B cell (primary cell): ENCODE measurements around the gene PLSCR4. TPM values are rescaled to one million over a fixed set of nuclear protein-coding genes. Genes with fewer than 3 reads are reported as not detected.

Source experiments
- ATAC-seq: fragments of 200-7000 bp; cut with Tn5 transposase; one replicate; pipeline ENCODE4 v1.10.0; 2021; ENCODE audit warnings: low read depth, mild to moderate bottlenecking, moderate number of reproducible peaks, moderate library complexity
- CTCF ChIA-PET: fragments of 350-600 bp; sonication (Branson Sonifier 250); formaldehyde crosslinking; loops from one replicate; lab custom pipeline; 2021; ENCODE audit warnings: antibody characterized with exemption, inconsistent platforms; lab: Charles Lee
- POLR2A ChIA-PET: fragments of 350-600 bp; sonication (Branson Sonifier 250); formaldehyde crosslinking; loops from one replicate; lab custom pipeline; 2021; ENCODE audit warnings: antibody characterized with exemption; lab: Charles Lee
- DNase-seq: peaks from one replicate; pipeline ENCODE4 v3.0.0; 2013
- H2AFZ ChIP-seq: 2 replicates; pipeline ENCODE4 v1.6.1; 2012; ENCODE audit warnings: mild to moderate bottlenecking, low read depth, low read length; ENCODE audit not compliant: insufficient read depth, poor library complexity, severe bottlenecking
- H3K27ac ChIP-seq, 2 donors: 1 replicate in 1 of 2; 2 replicates in 1 of 2; pipeline ENCODE4 v1.5.1; 2012 to 2013; ENCODE audit warnings: low read length in 2 of 2, mild to moderate bottlenecking in 2 of 2, moderate library complexity in 1 of 2
- H3K27me3 ChIP-seq, 4 experiments: fragments of 200-600 bp in 1 of 4; sonication (generic) in 1 of 4; replicated peaks in 1 of 4; 1 replicate in 2 of 4; 2 replicates in 2 of 4; pipeline versions ENCODE4 v1.6.1 to v1.7.0; 2013 to 2016; ENCODE audit warnings: low read length in 3 of 4, mild to moderate bottlenecking in 2 of 4, mixed read lengths in 1 of 4, moderate library complexity in 1 of 4; ENCODE audit not compliant: insufficient read depth in 4 of 4, control insufficient read depth in 3 of 4; ENCODE audit errors: control extremely low read depth in 1 of 4
- H3K36me3 ChIP-seq, 2 experiments: replicated peaks in 1 of 2; 1 replicate in 1 of 2; 2 replicates in 1 of 2; pipeline versions ENCODE4 v1.6.1 to v1.7.1; 2013; ENCODE audit warnings: low read length in 1 of 2; ENCODE audit not compliant: insufficient read depth in 2 of 2, control insufficient read depth in 1 of 2; ENCODE audit errors: control extremely low read depth in 1 of 2, extremely low read depth in 1 of 2
- H3K4me1 ChIP-seq, 2 donors: fragments of 200-600 bp in 1 of 2; sonication (generic) in 1 of 2; 1 replicate in 1 of 2; 2 replicates in 1 of 2; pipeline versions ENCODE4 v1.5.1 to v1.6.1; 2013 to 2017; ENCODE audit warnings: low read length in 2 of 2; ENCODE audit not compliant: control insufficient read depth in 2 of 2, insufficient read depth in 2 of 2
- H3K4me2 ChIP-seq: replicated peaks from 2 replicates; pipeline ENCODE3; 2012; ENCODE audit warnings: mild to moderate bottlenecking, low read depth, low read length; ENCODE audit not compliant: poor library complexity, severe bottlenecking
- H3K4me3 ChIP-seq, 5 experiments: fragments of 200-600 bp in 1 of 5; sonication (generic) in 1 of 5; 1 replicate in 3 of 5; 2 replicates in 2 of 5; pipeline versions ENCODE4 v1.5.1 to v1.7.0; 2011 to 2016; ENCODE audit warnings: low read length in 4 of 5, mild to moderate bottlenecking in 4 of 5, low read depth in 2 of 5, control low read depth in 1 of 5, moderate library complexity in 1 of 5; ENCODE audit not compliant: insufficient read depth in 1 of 5; ENCODE audit errors: control extremely low read depth in 1 of 5, extremely low read depth in 1 of 5
- H3K79me2 ChIP-seq: fragments of 200-600 bp; sonication (generic); one replicate; pipeline ENCODE4 v1.6.0; 2016; ENCODE audit warnings: low read length; ENCODE audit not compliant: control insufficient read depth, insufficient read depth
- H3K9ac ChIP-seq: fragments of 200-600 bp; sonication (generic); 2 replicates; pipeline ENCODE4 v1.6.1; 2017; ENCODE audit warnings: mild to moderate bottlenecking, low read length, moderate library complexity
- H3K9me3 ChIP-seq, 3 donors: one replicate each; pipeline versions ENCODE4 v1.6.1 to v1.7.1; 2013; ENCODE audit warnings: low read length in 2 of 3; ENCODE audit not compliant: control insufficient read depth in 2 of 3, insufficient read depth in 1 of 3; ENCODE audit errors: control extremely low read depth in 1 of 3
- H4K20me1 ChIP-seq: 2 replicates; pipeline ENCODE4 v1.6.0; 2012; ENCODE audit warnings: mild to moderate bottlenecking, low read length; ENCODE audit not compliant: insufficient read depth, control insufficient read depth, poor library complexity, severe bottlenecking
- H3K27ac Mint-ChIP-seq: one replicate; pipeline ENCODE4 v1.8.0; 2021; ENCODE audit warnings: mixed read lengths
- H3K27me3 Mint-ChIP-seq: one replicate; pipeline ENCODE4 v1.8.0; 2021; ENCODE audit warnings: mixed read lengths
- H3K4me1 Mint-ChIP-seq: one replicate; pipeline ENCODE4 v1.8.0; 2021; ENCODE audit warnings: mixed read lengths
- H3K4me3 Mint-ChIP-seq: one replicate; pipeline ENCODE4 v1.8.0; 2021; ENCODE audit warnings: mixed read lengths
- H3K9me3 Mint-ChIP-seq: one replicate; pipeline ENCODE4 v1.8.0; 2022; ENCODE audit warnings: mixed read lengths; ENCODE audit not compliant: insufficient read depth
- CTCF ChIP-seq: fragments of 200-600 bp; IDR thresholded peaks from one replicate; pipeline ENCODE4 v1.8.0; 2022; ENCODE audit warnings: antibody characterized with exemption, mild to moderate bottlenecking
- EZH2 ChIP-seq: IDR thresholded peaks from 2 replicates; pipeline ENCODE4 v1.6.1; 2012; ENCODE audit warnings: borderline replicate concordance, low read depth, mild to moderate bottlenecking, moderate library complexity, low read length; ENCODE audit not compliant: insufficient read depth, poor library complexity, severe bottlenecking
- WGBS: methylation state at CpG from one replicate; pipeline ENCODE4 v1.1.5; 2013; ENCODE audit warnings: missing lambda C conversion rate; ENCODE audit not compliant: insufficient coverage; 5-methylcytosine and 5-hydroxymethylcytosine counted together
- intact Hi-C: fragments of 100-400 bp; cut with micrococcal nuclease; formaldehyde crosslinking; loops from one replicate; pipeline ENCODE4 v1.10.0; 2022
- polyA plus RNA-seq: library from polyadenylated mRNA; depleted of rRNA; stranded (reverse); fragments of >200 nt; gene quantifications from 2 replicates; pipeline ENCODE4 v1.2.3, GENCODE V29; 2012
- total RNA-seq, 2 donors: library from RNA; stranded (reverse); fragments of 120-200 nt in 1 of 2; gene quantifications; 1 replicate in 1 of 2; 2 replicates in 1 of 2; pipeline versions ENCODE4 v1.2.3 to v1.2.4, GENCODE V29; 2013 to 2022

Gene PLSCR4
- total and polyA plus RNA-seq, 2 donors (not counting 1 experiment from before 2014, with no cell fraction given), result not detected

GRCh38 chr3:146249921-146250320 lies 984 bp downstream of the PLSCR4 start:
- ChIA-PET CTCF (no interaction called here), POLR2A (no interaction called here)
- ATAC-seq, result no peak
- WGBS, result no CpG with 5 or more reads among the region's 1 CpG
- Mint-ChIP-seq H3K4me3 (peak overlapping the region; percentile 78), H3K27me3 (peaks cover 44% of the 10 kb centered on the region), H3K9me3 (no peaks in the 10 kb centered on the region), H3K4me1 (peaks cover 10% of the 10 kb centered on the region), H3K27ac (no peak overlapping the region)
- Histone ChIP-seq H3K27ac (no peak overlapping the region), H3K4me1 (peaks cover 5 to 10% of the 10 kb centered on the region in 2 donors), H3K9ac (no peak overlapping the region), H3K4me3 (peak overlapping the region in 1 of 5 experiments; percentile 54), H3K79me2 (no peaks in the 10 kb centered on the region), H3K27me3 (peaks cover 0 to 13% (median 4%) of the 10 kb centered on the region in 4 experiments), H3K4me2 (peak overlapping the region; percentile 78), H2AFZ (peak overlapping the region; percentile 52), H4K20me1 (no peaks in the 10 kb centered on the region), H3K36me3 (no peaks in the 10 kb centered on the region), H3K9me3 (peaks cover 0 to 1% (median 0%) of the 10 kb centered on the region in 3 donors)
- no peak for TF ChIP-seq CTCF
- TF ChIP-seq EZH2, result no peak
- DNase-seq, result no peak
- intact Hi-C loops, result no loop called here

GRCh38 chr3:146247911-146248310 lies 3.0 kb downstream of the PLSCR4 start:
- no CpG with 5 or more reads among the region's 1 CpG for WGBS
- Mint-ChIP-seq H3K4me3 (no peak overlapping the region), H3K4me1 (peaks cover 10% of the 10 kb centered on the region), H3K9me3 (no peaks in the 10 kb centered on the region), H3K27ac (no peak overlapping the region), H3K27me3 (peaks cover 34% of the 10 kb centered on the region)
- Histone ChIP-seq H3K9ac (no peak overlapping the region), H3K27ac (no peak overlapping the region), H3K27me3 (peaks cover 0 to 13% (median 4%) of the 10 kb centered on the region in 4 experiments), H3K4me3 (no peak overlapping the region), H4K20me1 (no peaks in the 10 kb centered on the region), H2AFZ (no peak overlapping the region), H3K4me2 (no peak overlapping the region), H3K4me1 (peaks cover 5 to 10% of the 10 kb centered on the region in 2 donors), H3K9me3 (no peaks in the 10 kb centered on the region), H3K79me2 (no peaks in the 10 kb centered on the region), H3K36me3 (no peaks in the 10 kb centered on the region)
- TF ChIP-seq EZH2 (no peak), CTCF (no peak)
- intact Hi-C loops, result no loop called here
- ChIA-PET POLR2A (no interaction called here), CTCF (no interaction called here)
- ATAC-seq, result no peak
- no peak for DNase-seq
